MM.1S (cell line): ENCODE data around the gene KDM4D.
"Not testable (repeated sequence)": the region's sequence is repeated elsewhere in the genome, so short reads cannot be mapped to it uniquely, and the experiment has no call there.

Experiments used
- EZH2 ChIP-seq: fragments of 300-600 bp; sonication (generic); optimal IDR thresholded peaks from 2 replicates; pipeline ENCODE3; 2017; ENCODE audit warnings: low read depth, mild to moderate bottlenecking, antibody characterized with exemption, low read length, mixed read lengths
- EZH2phosphoT487 ChIP-seq: fragments of 300-600 bp; sonication (generic); IDR thresholded peaks from 2 replicates; pipeline ENCODE4 v1.6.1; 2018; ENCODE audit warnings: antibody characterized with exemption, low read length
- TF ChIP-seq, protein P1 (sequence below): fragments of 300-600 bp; sonication (generic); IDR thresholded peaks from 2 replicates; pipeline ENCODE4 v1.5.1; 2016; ENCODE audit warnings: antibody characterized with exemption, low read length, mixed read lengths

DNA sequence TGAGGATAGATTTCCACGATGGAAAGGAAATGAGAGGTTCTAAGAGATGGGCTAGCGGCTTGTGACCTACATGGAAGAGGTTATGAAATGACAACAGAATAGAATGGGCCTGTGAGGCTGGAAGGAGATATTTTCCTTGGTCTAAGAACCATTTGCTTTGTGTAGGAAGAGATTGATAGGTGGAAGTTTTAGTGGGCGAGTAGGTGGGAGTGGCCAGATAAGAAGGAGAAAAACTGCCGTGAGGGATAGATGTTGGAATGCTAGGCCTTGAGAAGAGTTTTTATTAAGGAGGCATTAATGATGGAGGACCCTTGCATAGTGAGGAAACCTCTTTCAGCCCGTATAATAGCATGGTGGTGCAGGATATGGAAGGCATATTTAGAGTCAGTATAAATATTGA is 48.0 kb downstream of the KDM4D start:
- TF ChIP-seq, protein P1, sequence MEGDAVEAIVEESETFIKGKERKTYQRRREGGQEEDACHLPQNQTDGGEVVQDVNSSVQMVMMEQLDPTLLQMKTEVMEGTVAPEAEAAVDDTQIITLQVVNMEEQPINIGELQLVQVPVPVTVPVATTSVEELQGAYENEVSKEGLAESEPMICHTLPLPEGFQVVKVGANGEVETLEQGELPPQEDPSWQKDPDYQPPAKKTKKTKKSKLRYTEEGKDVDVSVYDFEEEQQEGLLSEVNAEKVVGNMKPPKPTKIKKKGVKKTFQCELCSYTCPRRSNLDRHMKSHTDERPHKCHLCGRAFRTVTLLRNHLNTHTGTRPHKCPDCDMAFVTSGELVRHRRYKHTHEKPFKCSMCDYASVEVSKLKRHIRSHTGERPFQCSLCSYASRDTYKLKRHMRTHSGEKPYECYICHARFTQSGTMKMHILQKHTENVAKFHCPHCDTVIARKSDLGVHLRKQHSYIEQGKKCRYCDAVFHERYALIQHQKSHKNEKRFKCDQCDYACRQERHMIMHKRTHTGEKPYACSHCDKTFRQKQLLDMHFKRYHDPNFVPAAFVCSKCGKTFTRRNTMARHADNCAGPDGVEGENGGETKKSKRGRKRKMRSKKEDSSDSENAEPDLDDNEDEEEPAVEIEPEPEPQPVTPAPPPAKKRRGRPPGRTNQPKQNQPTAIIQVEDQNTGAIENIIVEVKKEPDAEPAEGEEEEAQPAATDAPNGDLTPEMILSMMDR = not testable (repeated sequence)
- TF ChIP-seq EZH2phosphoT487, EZH2: not testable (repeated sequence)
